Fibroblast of lung (primary cell): ENCODE data around the gene CFAP58.

Experiments
- CTCF ChIP-seq, 2 donors: IDR thresholded peaks in 1 of 2; conservative IDR thresholded peaks in 1 of 2; 1 replicate in 1 of 2; 2 replicates in 1 of 2; pipeline ENCODE4 v1.5.1; 2011 to 2012; ENCODE audit warnings: low read length in 2 of 2, control low read depth in 1 of 2, inconsistent platforms in 1 of 2, low read depth in 1 of 2, mild to moderate bottlenecking in 1 of 2
- EZH2 ChIP-seq: IDR thresholded peaks from 2 replicates; pipeline ENCODE4 v1.5.1; 2012; ENCODE audit warnings: low read length, control low read depth, mild to moderate bottlenecking; ENCODE audit errors: missing control alignments

- TF ChIP-seq CTCF (conservative IDR thresholded peaks at IDR 0.05 in 1 of 2, IDR thresholded peaks at IDR 0.05 in 1 of 2; ENCODE audit: low read depth in 1 of 2, low read length in 2 of 2) (no peak), EZH2 (no peak)
Measured at GRCh38 chr10:104304927-104305326, 48.7 kb upstream of the CFAP58 start.
